Parathyroid adenoma (tissue), 2 donors: ENCODE data around the gene ZCCHC7.
"Not testable (repeated sequence)": the region's sequence is repeated elsewhere in the genome, so short reads cannot be mapped to it uniquely, and the experiment has no call there.

Experiments
- H2AFZ ChIP-seq: fragments of 300-600 bp; sonication (generic); one replicate; pipeline ENCODE4 v1.7.0; 2017; ENCODE audit warnings: antibody characterized with exemption, mild to moderate bottlenecking
- H3K27ac ChIP-seq: fragments of 300-600 bp; sonication (generic); one replicate; pipeline ENCODE4 v1.7.0; 2017
- H3K27me3 ChIP-seq: fragments of 300-600 bp; sonication (generic); one replicate; pipeline ENCODE4 v1.7.0; 2017; ENCODE audit warnings: low read length; ENCODE audit not compliant: control insufficient read depth, insufficient read depth
- H3K36me3 ChIP-seq: fragments of 300-600 bp; sonication (generic); one replicate; pipeline ENCODE4 v1.7.0; 2017; ENCODE audit warnings: low read length; ENCODE audit not compliant: control insufficient read depth, insufficient read depth
- H3K4me1 ChIP-seq: fragments of 300-600 bp; sonication (generic); one replicate; pipeline ENCODE4 v1.7.0; 2017; ENCODE audit warnings: control low read depth
- H3K4me2 ChIP-seq: fragments of 300-600 bp; sonication (generic); one replicate; pipeline ENCODE4 v1.7.0; 2017; ENCODE audit warnings: low read length
- H3K4me3 ChIP-seq: fragments of 300-600 bp; sonication (generic); one replicate; pipeline ENCODE4 v1.7.0; 2017; ENCODE audit warnings: low read depth, low read length
- H3K79me2 ChIP-seq: fragments of 300-600 bp; sonication (generic); one replicate; pipeline ENCODE4 v1.7.0; 2017; ENCODE audit warnings: control low read depth
- H3K9ac ChIP-seq: fragments of 300-600 bp; sonication (generic); one replicate; pipeline ENCODE4 v1.7.0; 2017; ENCODE audit warnings: mild to moderate bottlenecking
- H3K9me3 ChIP-seq: fragments of 300-600 bp; sonication (generic); one replicate; pipeline ENCODE4 v1.7.0; 2017; ENCODE audit warnings: low read length; ENCODE audit not compliant: control insufficient read depth
- TF ChIP-seq, protein P1 (sequence below): fragments of 300-600 bp; sonication (generic); IDR thresholded peaks from one replicate; pipeline ENCODE4 v1.7.0; 2017; ENCODE audit warnings: antibody characterized with exemption, mild to moderate bottlenecking
- donor health status: primary hyperparathyroidism.

ZCCHC7 gene

DNA sequence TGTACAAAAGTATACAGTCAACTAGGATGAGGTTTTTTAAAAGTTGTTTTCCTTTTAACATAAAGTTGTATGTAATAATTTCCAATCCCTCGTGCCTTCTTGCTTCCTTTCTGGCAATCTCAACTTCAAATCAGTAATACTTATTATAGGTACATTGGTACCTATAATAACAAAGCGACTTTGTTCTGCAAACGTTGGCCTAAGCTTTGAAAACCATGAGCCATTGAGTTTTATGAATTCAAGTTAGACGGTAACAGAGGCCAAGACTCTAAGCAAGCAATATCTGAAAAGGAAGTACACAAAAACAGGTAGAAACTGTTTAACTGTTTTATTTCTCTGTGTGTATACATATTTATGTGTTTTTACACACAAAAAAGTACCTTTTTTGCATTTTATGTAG is 166.9 kb downstream of the ZCCHC7 start:
- Histone ChIP-seq H3K4me3 (no peak overlapping the region), H3K4me2 (no peak overlapping the region), H2AFZ (no peak overlapping the region), H3K79me2 (no peaks in the 10 kb centered on the region), H3K4me1 (no peaks in the 10 kb centered on the region), H3K27ac (no peak overlapping the region), H3K36me3 (no peaks in the 10 kb centered on the region), H3K9ac (no peak overlapping the region), H3K27me3 (no peaks in the 10 kb centered on the region), H3K9me3 (no peaks in the 10 kb centered on the region)
- TF ChIP-seq, protein P1, sequence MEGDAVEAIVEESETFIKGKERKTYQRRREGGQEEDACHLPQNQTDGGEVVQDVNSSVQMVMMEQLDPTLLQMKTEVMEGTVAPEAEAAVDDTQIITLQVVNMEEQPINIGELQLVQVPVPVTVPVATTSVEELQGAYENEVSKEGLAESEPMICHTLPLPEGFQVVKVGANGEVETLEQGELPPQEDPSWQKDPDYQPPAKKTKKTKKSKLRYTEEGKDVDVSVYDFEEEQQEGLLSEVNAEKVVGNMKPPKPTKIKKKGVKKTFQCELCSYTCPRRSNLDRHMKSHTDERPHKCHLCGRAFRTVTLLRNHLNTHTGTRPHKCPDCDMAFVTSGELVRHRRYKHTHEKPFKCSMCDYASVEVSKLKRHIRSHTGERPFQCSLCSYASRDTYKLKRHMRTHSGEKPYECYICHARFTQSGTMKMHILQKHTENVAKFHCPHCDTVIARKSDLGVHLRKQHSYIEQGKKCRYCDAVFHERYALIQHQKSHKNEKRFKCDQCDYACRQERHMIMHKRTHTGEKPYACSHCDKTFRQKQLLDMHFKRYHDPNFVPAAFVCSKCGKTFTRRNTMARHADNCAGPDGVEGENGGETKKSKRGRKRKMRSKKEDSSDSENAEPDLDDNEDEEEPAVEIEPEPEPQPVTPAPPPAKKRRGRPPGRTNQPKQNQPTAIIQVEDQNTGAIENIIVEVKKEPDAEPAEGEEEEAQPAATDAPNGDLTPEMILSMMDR = no peak

DNA sequence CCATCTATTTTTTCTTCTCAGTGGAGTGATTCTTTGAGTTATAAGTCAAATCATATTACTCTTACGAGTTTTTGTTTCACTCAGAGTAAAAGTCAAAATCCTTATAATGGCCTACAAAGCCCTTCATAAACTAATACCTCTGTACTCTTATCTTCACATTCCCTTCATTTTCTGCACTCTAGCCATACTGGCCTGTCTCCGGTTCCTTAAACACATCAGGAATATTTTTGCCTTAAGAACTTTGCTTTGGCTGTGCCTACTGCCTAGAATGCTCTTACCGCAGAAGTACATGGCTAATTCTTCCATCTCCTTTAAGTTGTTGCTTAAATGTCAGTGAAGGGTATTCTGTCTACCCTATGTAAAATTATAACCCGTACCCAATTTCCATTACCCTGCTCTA is 169.3 kb downstream of the ZCCHC7 start:
- H3K4me2 ChIP-seq = no peak overlapping the region
- H3K27ac ChIP-seq = no peak overlapping the region
- H3K9me3 ChIP-seq = no peaks in the 10 kb centered on the region
- H3K4me1 ChIP-seq = no peaks in the 10 kb centered on the region
- no peak overlapping the region for H3K4me3 ChIP-seq
- no peak overlapping the region for H3K9ac ChIP-seq
- no peaks in the 10 kb centered on the region for H3K27me3 ChIP-seq
- no peak overlapping the region for H2AFZ ChIP-seq
- no peaks in the 10 kb centered on the region for H3K36me3 ChIP-seq
- TF ChIP-seq, protein P1 = no peak
- H3K79me2 ChIP-seq = no peaks in the 10 kb centered on the region

DNA sequence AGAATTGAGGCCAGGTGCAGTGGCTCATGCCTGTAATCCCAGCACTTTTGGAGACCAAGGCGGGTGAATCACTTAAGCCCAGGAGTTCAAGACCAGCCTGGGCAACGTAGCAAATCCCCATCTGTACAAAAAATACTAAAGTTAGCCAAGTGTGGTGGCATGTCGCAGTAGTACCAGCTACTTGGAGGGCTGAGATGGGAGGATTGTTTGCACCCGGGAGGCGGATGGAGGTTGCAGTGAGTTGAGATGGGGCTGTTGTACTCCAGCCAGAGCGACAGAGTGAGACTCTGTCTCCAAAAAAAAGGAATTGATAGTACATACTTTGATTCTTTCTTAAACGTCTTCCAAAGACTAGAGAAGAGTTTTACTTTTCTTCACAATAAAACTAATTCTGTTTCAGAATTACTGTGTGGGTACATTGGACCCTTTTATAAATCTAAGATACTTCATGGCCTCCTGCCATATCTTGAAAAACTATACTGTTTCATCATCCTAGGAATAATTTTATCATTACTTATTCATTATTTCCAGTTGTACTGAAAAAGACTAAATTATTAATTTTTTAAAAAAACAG is 170.1 kb downstream of the ZCCHC7 start:
- Histone ChIP-seq H3K27me3 (no peaks in the 10 kb centered on the region), H3K79me2 (no peaks in the 10 kb centered on the region), H3K27ac (no peak overlapping the region), H3K4me1 (no peaks in the 10 kb centered on the region), H2AFZ (no peak overlapping the region), H3K4me2 (no peak overlapping the region), H3K4me3 (no peak overlapping the region), H3K9me3 (no peaks in the 10 kb centered on the region), H3K9ac (no peak overlapping the region), H3K36me3 (no peaks in the 10 kb centered on the region)
- TF ChIP-seq, protein P1 = no peak

DNA sequence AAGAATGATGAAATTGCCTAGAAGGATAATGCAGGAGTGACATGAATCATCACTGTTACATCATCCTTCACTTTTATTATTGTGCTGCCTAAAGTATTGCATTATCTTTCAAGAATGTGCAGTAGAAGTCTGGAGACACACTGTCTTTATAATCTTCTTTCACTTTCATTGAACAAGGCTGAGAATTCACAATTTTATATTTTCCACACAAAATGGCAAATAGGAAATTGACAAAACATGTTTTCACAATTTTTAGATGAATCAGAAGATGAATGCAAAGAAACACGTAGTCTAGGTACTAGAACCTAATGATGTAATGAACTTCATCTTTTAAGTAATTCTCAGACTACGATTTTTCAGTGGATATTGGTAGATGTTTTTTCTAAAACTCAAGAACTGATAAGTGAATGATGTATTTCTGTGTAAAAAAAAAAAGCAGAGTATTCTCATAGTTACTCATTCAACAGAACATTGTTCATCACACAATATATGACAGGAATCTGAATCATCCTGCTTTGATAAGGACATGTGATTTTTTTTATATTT is 170.6 kb downstream of the ZCCHC7 start:
- Histone ChIP-seq H3K4me1 (no peaks in the 10 kb centered on the region), H3K36me3 (no peaks in the 10 kb centered on the region), H3K79me2 (no peaks in the 10 kb centered on the region), H2AFZ (no peak overlapping the region), H3K4me3 (no peak overlapping the region), H3K27me3 (no peaks in the 10 kb centered on the region), H3K27ac (no peak overlapping the region), H3K9ac (no peak overlapping the region), H3K9me3 (no peaks in the 10 kb centered on the region), H3K4me2 (no peak overlapping the region)
- TF ChIP-seq, protein P1 = no peak

DNA sequence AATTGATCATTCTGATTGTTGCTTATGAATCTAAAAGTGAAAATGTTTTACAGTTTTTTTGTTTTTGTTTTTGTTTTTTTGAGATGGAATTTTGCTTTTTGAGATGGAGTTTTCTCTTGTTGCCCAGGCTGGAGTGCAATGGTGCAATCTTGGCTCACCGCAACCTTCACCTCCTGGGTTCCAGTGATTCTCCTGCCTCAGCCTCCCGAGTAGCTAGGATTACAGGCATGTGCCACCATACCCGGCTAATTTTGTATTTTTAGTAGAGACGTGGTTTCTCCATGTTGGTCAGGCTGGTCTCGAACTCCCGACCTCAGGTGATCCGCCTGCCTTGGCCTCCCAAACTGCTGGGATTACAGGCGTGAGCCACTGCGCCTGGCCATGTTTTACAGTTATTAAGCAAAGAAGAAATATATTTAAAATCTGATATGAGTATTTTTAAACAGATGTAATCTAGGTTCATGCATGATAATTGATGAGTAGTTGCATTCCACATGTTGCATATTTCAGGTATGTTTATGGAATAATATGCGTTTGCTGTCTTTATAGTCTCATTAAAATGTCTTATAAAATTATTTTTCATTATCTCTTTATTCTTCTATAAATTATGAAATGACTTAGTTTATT is 171.4 kb downstream of the ZCCHC7 start:
- H3K4me2 ChIP-seq, H3K4me1 ChIP-seq, H3K27ac ChIP-seq, H3K9me3 ChIP-seq, H3K27me3 ChIP-seq, H3K79me2 ChIP-seq, H3K4me3 ChIP-seq, H3K9ac ChIP-seq, H2AFZ ChIP-seq, H3K36me3 ChIP-seq: not testable (repeated sequence)
